Endothelial cell of umbilical vein (primary cell): ENCODE data around the gene ALDH7A1. TPM values are rescaled to one million over a fixed set of nuclear protein-coding genes. Genes with fewer than 3 reads are reported as not detected.

Experiments used
- BruUV-seq: library from RNA; stranded (reverse); fragments of 400-500 nt; replicated peaks from 2 replicates; lab custom pipeline; 2021; lab: Mats Ljungman, UMichigan
- CTCF ChIA-PET: fragments of 300-600, 350-600 bp; sonication (Branson Sonifier 250); formaldehyde crosslinking; loops from one replicate; lab custom pipeline; 2021; ENCODE audit warnings: antibody characterized with exemption, inconsistent platforms; lab: Charles Lee
- POLR2A ChIA-PET: fragments of 300-600, 350-600 bp; sonication (Branson Sonifier 250); formaldehyde crosslinking; loops from one replicate; lab custom pipeline; 2021; ENCODE audit warnings: antibody characterized with exemption, inconsistent platforms; lab: Charles Lee
- DNase-seq: peaks from one replicate; pipeline ENCODE4 v3.0.0-alpha.2; 2011; ENCODE audit warnings: low read depth, low spot score
- FAIRE-seq: peaks from 2 replicates; lab custom pipeline; 2011; peaks lifted over from hg19 to GRCh38; lab: Jason Lieb, UNC
- H2AFZ ChIP-seq: 2 replicates; pipeline ENCODE4 v1.6.0; 2012; ENCODE audit warnings: low read depth, low read length, control low read depth, inconsistent platforms
- H3K27ac ChIP-seq: 2 replicates; pipeline ENCODE4 v1.5.1; 2011; ENCODE audit warnings: low read depth, mild to moderate bottlenecking, control low read depth, low read length, moderate library complexity; ENCODE audit not compliant: insufficient read depth
- H3K27me3 ChIP-seq, 2 experiments: 2 replicates each; pipeline versions ENCODE4 v1.6.0 to v1.6.1; 2011; ENCODE audit warnings: low read length in 2 of 2, mixed read lengths in 1 of 2; ENCODE audit not compliant: control insufficient read depth in 2 of 2, insufficient read depth in 2 of 2
- H3K36me3 ChIP-seq, 2 experiments: 2 replicates in 1 of 2; 3 replicates in 1 of 2; pipeline ENCODE4 v1.5.1; 2011; ENCODE audit warnings: low read length in 2 of 2, mild to moderate bottlenecking in 1 of 2, moderate library complexity in 1 of 2; ENCODE audit not compliant: control insufficient read depth in 2 of 2, insufficient read depth in 2 of 2; ENCODE audit errors: extremely low read depth in 1 of 2
- H3K4me1 ChIP-seq: 3 replicates; pipeline ENCODE4 v1.5.1; 2011; ENCODE audit warnings: mild to moderate bottlenecking, low read length; ENCODE audit not compliant: control insufficient read depth, insufficient read depth; ENCODE audit errors: extremely low read depth
- H3K4me2 ChIP-seq: 2 replicates; pipeline ENCODE4 v1.6.1; 2011; ENCODE audit warnings: low read length, control low read depth, mixed read lengths; ENCODE audit not compliant: insufficient read depth
- H3K4me3 ChIP-seq, 3 experiments: fragments of 200-600 bp in 1 of 3; sonication (generic), shearing (Covaris generic) in 1 of 3; replicated peaks in 1 of 3; 2 replicates each; pipeline ENCODE4 v1.5.1; 2011 to 2016; ENCODE audit warnings: control low read depth in 3 of 3, low read length in 3 of 3, mild to moderate bottlenecking in 2 of 3, inconsistent platforms in 1 of 3, low read depth in 1 of 3, moderate library complexity in 1 of 3; ENCODE audit not compliant: insufficient read depth in 1 of 3
- H3K79me2 ChIP-seq: 2 replicates; pipeline ENCODE4 v1.6.0; 2012; ENCODE audit warnings: low read length, inconsistent platforms; ENCODE audit not compliant: control insufficient read depth, insufficient read depth
- H3K9ac ChIP-seq: replicated peaks from 2 replicates; pipeline ENCODE3; 2011; ENCODE audit warnings: low read length, control low read depth; ENCODE audit not compliant: insufficient read depth; ENCODE audit errors: extremely low read depth
- H3K9me1 ChIP-seq: replicated peaks from 3 replicates; pipeline ENCODE4 v1.6.0; 2011; ENCODE audit warnings: mild to moderate bottlenecking, low read length; ENCODE audit not compliant: control insufficient read depth, insufficient read depth; ENCODE audit errors: extremely low read depth
- H3K9me3 ChIP-seq: replicated peaks from 2 replicates; pipeline ENCODE4 v1.5.1; 2012; ENCODE audit warnings: low read length, inconsistent platforms; ENCODE audit not compliant: control insufficient read depth, insufficient read depth
- H4K20me1 ChIP-seq: replicated peaks from 2 replicates; pipeline ENCODE3; 2011; ENCODE audit warnings: mild to moderate bottlenecking, low read length; ENCODE audit not compliant: control insufficient read depth, insufficient read depth; ENCODE audit errors: extremely low read depth
- FOS ChIP-seq: IDR thresholded peaks from 2 replicates; pipeline ENCODE4 v1.6.1; 2011; ENCODE audit warnings: mild to moderate bottlenecking, low read length, moderate library complexity, borderline replicate concordance; ENCODE audit not compliant: insufficient read depth
- GATA2 ChIP-seq: IDR thresholded peaks from 2 replicates; pipeline ENCODE4 v1.7.0; 2011; ENCODE audit warnings: low read depth, mild to moderate bottlenecking, moderate library complexity, mixed read lengths, low read length; ENCODE audit not compliant: insufficient read length, insufficient read depth
- JUN ChIP-seq: IDR thresholded peaks from 2 replicates; pipeline ENCODE4 v1.6.1; 2011; ENCODE audit warnings: borderline replicate concordance, low read depth; ENCODE audit not compliant: insufficient read length, insufficient read depth
- MAX ChIP-seq: IDR thresholded peaks from 2 replicates; pipeline ENCODE4 v1.6.1; 2011; ENCODE audit not compliant: insufficient read depth, insufficient read length
- POLR2AphosphoS5 ChIP-seq: IDR thresholded peaks from 2 replicates; pipeline ENCODE4 v1.6.1; 2012; ENCODE audit warnings: low read depth, mild to moderate bottlenecking, control low read depth, low read length, moderate library complexity; ENCODE audit not compliant: insufficient read depth
- dilution Hi-C: fragments of 300-500 bp; cut with MboI; formaldehyde crosslinking; loops from one replicate; pipeline ENCODE4 v1.15.0; 2019; ENCODE audit warnings: low sequenced_read_pairs; ENCODE audit not compliant: extremely low pct_ligation_motif_present
- intact Hi-C: fragments of 100-400 bp; cut with micrococcal nuclease; formaldehyde crosslinking; loops from one replicate; pipeline ENCODE4 v1.10.0; 2022
- polyA plus RNA-seq, 4 experiments: library from polyadenylated mRNA; depleted of rRNA in 3 of 4; stranded (reverse) in 3 of 4; unstranded in 1 of 4; fragments of >200 nt; gene quantifications; 2 replicates each; pipeline versions ENCODE4 v1.2.1 to v1.2.3, GENCODE V29; 2011 to 2012; ENCODE audit warnings: missing spikeins in 1 of 4
- total RNA-seq: library from RNA; stranded (reverse); gene quantifications from 2 replicates; pipeline ENCODE4 v1.2.3, GENCODE V29; 2021

ALDH7A1 gene
- total and polyA plus RNA-seq, 2 donors (not counting 3 experiments of a cell fraction or from before 2014, with no cell fraction given): 43.6 to 103 TPM

GRCh38 chr5:126641387-126641786 is 46.4 kb upstream of the ALDH7A1 start:
- FAIRE-seq (no peak), DNase-seq (no peak)
- Histone ChIP-seq H3K9ac (no peak overlapping the region), H3K27ac (no peak overlapping the region), H3K9me3 (no peaks in the 10 kb centered on the region), H2AFZ (no peak overlapping the region), H3K79me2 (no peaks in the 10 kb centered on the region), H3K9me1 (no peaks in the 10 kb centered on the region), H3K4me3 (no peak overlapping the region), H3K4me2 (no peak overlapping the region), H3K36me3 (no peaks in the 10 kb centered on the region), H3K4me1 (peaks cover 3% of the 10 kb centered on the region), H3K27me3 (no peaks in the 10 kb centered on the region), H4K20me1 (no peaks in the 10 kb centered on the region)
- no TSS peak for BruUV-seq
- TF ChIP-seq JUN (no peak), POLR2AphosphoS5 (no peak), FOS (no peak)
- dilution Hi-C loops: no loop called here
- POLR2A ChIA-PET: no interaction called here
- CTCF ChIA-PET: interaction anchor here (1.7 kb wide), 1 partner anchor 851 kb away, joined by 3 read pairs; no protein-coding TSS in a partner anchor
- intact Hi-C loops: no loop called here

- Histone ChIP-seq H3K9me1 (no peaks in the 10 kb centered on the region), H3K9me3 (no peaks in the 10 kb centered on the region), H3K36me3 (no peaks in the 10 kb centered on the region), H3K27ac (no peak overlapping the region), H3K9ac (no peak overlapping the region), H4K20me1 (no peaks in the 10 kb centered on the region), H3K27me3 (no peaks in the 10 kb centered on the region), H2AFZ (peak overlapping the region; percentile 19), H3K79me2 (no peaks in the 10 kb centered on the region), H3K4me3 (no peak overlapping the region), H3K4me1 (peaks cover 3% of the 10 kb centered on the region), H3K4me2 (peak overlapping the region; percentile 29)
- FAIRE-seq (no peak), DNase-seq (no peak)
- CTCF ChIA-PET: interaction anchor here (0.7 to 1.7 kb wide), 3 partner anchors 9 to 852 kb away, joined by 3 read pairs; no protein-coding TSS in a partner anchor
- intact Hi-C loops: no loop called here
- POLR2A ChIA-PET: no interaction called here
- no peak for TF ChIP-seq MAX
- peak; percentile 66 for TF ChIP-seq GATA2
- dilution Hi-C loops: no loop called here
- BruUV-seq: no TSS peak
Observed at GRCh38 chr5:126640866-126641265, 45.8 kb upstream of the ALDH7A1 start.
